M059J (cell line): ENCODE data around the gene PCBP3. TPM values are rescaled to one million over a fixed set of nuclear protein-coding genes. Genes with fewer than 3 reads are reported as not detected.
A peak's percentile ranks its signal among the peaks of the same experiment; 100 is the strongest.

Experiments
- DNase-seq: peaks from one replicate; pipeline ENCODE4 v3.0.0-alpha.2; 2012; ENCODE audit warnings: low read depth
- total RNA-seq: library from RNA; depleted of rRNA; stranded (reverse); fragments of >200 nt; shearing (Covaris generic); gene quantifications from 2 replicates; pipeline ENCODE4 v1.2.3, GENCODE V29; 2014

Gene PCBP3
- total RNA-seq, 1 experiment from 2014 or later, result 0.10 TPM

DNA sequence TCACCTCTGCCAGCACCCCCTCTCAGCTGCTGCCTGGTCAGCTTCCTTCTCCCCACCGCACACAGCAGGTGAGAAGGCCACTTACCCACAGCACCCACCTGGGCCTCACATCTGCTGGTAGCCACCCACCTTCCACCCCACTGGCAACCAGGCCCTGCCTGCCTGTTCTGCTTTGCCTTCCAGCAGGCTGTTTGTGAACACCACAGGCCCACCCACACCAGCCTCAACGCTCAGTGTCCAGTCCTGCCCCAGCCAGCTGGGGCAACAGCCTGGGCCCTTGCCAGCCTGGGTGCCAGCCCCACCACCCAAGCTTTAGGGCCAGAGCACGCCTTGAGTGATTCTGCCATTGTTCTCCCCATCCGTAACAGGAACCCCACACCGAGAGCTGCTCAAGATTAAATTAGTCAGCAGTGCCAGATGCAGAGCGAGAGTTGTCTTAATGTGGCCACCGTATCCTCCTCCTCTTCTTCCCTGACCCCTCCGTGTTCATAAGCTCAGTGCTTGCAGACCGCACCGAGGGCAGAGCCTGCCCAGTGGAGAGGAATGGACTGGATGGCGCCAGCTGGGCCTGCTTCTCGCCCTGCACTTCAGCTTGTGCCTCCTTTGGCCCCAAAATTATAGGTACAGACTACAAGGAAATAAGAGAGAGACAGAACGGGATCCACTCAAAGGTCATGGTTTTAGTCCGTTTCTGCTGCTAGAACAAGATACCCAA is 217.8 kb downstream of the PCBP3 start:
- no peak for DNase-seq

DNA sequence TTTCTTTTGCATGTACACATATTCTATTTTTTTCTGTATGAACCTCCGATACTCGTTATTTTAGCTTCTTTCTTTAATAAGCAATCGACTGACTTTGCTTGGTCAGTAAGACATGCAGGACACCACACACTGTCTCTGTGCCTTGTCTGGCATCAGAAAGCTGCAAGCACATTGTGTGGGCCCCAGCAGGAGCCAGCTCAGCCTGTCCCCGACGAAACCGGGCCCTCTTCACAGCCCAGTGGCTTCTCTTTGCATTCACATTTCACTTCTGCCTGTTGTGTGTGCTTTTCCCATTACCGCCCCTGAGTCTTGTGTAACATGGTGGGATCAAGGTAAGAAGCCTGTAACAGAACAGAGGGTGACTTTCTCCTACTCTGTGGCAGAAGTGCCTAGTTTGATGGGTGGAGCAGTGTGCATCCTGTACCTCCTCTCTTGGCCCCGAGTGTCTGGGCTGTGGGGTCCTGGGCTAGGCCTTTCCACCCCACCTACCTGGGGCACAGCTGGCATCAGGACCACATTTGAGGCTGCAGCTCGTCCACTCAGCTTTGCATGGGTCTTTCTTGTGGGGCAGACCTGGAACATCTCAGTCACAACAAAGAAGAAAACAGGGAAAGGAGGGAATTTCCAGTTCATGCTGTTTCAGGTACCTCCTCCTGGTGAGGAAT is 219.2 kb downstream of the PCBP3 start:
- no peak for DNase-seq

DNA sequence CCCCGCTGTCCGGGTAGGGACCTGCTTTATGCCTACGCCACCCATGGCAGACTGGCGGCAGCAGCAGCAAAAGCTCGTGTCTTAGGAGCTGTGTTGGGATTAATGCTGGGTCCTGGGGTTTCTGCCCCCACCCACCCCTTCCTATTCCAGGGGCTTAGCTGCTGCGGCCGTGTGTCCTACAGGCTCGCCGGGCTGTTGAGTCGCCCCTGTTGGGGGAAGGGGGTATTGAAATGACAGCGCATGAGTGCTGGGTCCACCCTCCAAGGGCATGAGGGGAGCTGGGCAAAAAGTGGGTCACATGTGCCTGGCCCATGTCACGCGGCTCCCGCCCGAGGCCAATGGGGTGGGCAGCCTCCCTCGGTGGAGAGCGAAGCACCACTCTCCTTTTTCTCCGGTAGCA is 219.7 kb downstream of the PCBP3 start:
- DNase-seq, result no peak

DNA sequence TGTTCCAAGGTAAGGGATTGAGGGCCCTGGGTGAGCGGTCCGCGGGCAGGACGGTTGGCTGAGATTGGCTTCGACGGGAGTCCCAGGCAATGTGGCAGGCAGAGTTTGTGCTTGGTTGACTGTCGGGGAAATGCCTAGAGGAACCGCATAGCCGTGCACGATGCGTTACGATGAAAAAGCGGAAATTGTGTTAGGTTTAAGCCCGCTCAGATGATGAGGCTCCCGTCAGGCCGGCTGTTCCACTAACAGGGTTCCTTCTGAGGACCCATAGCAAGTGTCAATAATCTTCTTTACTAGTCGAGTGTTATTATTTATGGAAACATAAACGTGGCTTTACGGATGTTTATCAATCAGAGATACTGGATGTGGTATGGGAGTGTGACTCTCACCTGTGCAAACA is 220.2 kb downstream of the PCBP3 start:
- no peak for DNase-seq

DNA sequence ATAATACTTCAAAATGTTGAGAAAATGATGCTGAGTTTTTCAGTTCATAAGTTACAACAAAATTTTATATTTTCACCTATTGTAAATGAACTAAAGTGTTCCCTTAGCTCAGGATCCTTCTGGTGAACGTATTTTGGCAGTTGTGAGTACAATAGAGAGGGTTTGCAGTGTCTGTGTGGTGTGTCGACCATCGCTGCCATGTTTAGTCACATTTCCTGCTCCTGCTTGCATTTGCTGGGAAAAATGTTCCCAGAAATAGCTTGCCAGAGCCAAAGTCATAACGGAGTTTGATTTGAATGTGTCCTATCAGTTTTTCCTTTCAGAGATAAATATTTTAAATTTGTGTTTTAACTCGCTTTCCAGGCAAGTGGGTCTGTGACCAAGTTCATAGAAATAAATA is 220.9 kb downstream of the PCBP3 start:
- DNase-seq, result peak; percentile 48

DNA sequence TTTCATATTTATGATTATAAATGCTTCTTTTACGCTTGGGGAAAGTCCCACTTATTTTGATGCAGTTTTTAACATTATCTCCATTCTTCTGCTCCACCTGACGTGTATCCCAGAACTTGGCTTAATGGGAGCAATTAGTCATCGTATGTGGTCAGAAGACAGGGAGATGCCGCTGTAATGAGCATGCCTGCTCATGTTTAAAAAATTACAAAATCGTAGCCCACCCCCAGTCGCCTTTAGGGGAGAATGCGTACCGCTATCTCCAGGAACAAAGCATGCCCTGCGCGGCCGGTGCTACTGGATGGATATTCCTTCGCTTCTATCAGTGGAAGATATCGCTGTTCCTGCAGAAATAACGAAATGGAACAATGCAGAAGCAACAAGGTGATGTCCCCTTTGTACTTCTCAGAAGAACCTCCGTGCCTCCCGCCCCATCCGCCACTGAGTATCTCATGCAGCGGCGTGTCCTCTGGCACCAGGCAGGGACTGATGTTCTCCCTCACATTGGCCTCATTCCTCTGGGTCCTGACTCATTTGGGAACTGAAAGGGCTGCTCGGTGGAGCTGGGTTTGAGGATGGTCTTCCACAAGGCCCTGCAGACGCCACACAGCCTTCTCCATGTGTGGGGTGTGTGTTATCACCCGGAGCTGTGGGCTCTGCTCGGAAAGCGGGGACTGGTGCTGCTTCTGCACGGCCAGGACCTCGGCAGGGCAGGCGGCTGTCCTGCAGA is 221.7 kb downstream of the PCBP3 start:
- peak; percentile 96 for DNase-seq

DNA sequence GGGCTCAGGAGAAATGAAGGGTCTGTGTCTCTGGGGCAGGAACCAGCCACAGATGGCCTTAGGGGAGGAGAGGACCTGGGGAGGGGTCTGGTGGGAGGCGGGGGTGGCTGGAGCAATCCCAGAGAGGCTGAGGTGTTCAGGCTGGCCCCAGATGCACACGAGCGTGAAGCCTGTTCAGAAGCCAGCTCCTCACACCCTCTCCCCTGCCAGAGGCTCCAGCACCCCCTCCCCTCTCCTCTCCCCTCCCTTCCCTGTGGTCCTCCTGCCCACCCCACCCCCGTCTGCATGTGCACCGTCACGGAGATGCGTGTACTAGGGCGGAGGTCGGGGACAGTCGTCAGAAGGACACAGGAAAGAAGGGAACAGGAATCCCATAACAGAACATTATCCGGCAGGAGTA is 223.0 kb downstream of the PCBP3 start:
- no peak for DNase-seq

DNA sequence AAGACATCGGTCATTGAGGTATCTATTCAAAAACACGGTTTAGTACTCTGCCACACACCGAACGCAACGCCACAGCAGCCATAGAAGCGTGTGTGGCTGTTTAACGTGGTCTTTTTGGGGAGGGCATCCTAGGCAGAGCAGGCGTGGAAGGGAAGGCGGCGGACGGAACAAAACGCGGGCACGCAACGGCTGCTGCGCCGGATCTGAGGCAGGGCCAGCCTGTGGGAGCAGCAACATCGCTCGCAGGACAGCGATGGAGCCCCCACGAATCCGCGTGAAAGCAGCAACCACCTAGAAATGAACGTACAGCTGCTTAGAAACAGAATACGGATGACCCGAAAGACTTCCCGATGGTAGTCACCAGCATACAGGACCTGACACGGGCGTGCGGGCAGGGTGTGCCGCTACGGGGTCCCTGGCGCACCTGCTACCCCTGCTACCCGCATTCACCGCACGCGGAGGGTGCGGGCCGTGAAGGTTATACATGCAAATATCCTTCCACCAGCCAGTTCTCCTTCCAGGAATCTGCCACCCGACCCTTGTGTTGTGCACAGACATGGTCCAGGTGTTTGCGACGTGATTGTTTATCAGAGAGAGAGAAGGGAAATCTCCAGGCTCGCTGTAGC is 223.6 kb downstream of the PCBP3 start:
- DNase-seq, result no peak

DNA sequence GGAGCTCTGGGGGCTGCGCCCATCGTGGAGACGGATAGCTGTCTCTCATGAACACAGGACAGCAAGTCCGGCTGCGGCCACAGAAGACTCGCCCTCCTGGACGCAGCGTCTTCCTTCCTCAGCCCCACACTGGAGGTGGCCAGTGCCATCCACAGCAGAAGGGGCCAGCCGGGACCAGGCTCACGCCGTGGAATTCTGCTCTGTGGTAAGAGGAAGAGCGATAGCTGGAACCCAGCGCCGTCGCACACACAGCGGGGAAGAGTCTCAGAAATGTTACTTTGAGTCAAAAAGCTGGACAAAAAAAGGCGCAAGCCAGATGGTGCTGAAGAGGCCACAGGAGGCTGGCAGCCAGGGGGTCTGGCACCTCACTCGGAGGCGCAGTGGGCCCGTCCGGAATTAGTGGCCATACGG is 224.2 kb downstream of the PCBP3 start:
- DNase-seq, result no peak

DNA sequence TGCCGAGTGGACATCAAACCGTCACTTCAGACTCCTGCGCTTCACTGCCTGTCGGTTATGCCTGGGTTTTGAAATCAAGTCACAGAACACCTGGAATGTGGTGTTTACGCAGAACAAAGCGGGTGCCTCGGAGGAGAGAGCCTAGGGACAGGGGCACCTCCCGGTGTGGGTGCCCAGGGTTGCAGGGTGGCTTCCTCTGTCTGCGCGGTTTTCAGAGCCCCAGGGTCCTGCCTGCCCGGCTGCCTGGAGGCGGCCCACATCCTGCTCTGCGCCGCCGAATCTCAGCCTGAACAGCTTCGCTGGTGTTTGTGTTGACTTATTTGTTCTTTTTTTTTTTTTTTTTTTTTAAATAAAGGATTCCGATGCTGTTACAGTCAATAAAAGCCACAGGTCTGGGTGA is 224.6 kb downstream of the PCBP3 start:
- DNase-seq, result no peak

DNA sequence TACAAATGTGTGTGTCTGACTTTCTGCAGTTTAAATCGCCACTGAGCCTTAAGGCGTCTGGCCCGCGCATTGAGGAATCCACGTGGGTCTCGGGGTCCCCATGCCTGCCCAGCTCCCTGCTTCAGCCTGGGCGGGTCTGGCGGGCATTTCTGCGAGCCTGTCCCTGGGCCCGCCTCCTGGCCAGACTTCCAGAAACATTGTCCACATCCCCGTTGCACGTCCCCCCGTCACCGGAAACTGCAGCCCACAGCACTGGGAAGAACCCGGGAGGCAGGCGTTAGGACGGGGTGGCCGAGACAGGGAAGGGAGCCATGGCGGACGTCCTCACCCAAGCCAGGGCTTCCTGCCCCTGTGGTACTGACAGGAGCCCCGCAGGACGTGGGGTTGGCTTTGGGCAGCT is 225.0 kb downstream of the PCBP3 start:
- no peak for DNase-seq

DNA sequence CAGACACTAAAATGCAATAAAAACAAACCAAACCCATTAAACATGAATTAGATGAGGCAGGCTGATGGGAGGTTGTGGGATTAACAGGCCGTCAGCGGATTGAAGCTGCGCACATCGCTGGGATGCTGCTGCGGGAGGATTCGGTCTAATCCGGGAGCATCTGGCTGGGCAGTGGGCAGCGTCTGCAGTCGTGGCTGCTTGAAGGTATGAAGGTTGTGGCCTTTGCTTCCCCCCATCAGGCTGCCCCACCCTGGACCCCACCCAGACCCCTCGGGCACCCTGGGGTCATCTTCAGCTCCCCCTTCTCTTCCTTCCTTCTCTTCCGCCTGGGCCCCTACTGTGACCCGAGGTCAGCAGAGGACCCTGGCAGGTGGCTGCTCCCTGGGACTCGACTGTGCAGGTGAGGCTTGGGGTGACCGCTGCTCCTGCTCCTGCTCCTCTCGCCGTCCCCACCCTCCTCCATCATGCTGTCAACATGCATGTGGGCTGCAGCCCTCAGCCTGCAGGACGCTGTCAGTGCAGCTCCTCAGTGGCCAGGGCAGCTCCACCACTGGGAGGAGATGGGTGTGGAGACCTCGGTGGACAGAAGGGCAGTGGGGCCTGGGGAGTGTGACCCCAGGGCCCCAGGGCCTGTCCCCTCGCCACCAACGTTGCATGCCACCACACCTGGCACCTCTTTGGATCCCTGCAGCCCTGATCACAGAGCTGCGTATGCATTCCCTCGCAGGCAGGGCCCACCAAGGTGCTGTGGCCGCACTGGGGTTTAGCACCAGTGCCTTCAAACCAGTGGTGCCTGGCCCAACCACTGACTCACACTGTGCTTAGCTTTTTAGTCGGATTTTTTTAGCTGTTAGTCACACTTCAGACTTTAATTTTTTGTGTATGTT is 225.8 kb downstream of the PCBP3 start:
- DNase-seq, result peak; percentile 78

DNA sequence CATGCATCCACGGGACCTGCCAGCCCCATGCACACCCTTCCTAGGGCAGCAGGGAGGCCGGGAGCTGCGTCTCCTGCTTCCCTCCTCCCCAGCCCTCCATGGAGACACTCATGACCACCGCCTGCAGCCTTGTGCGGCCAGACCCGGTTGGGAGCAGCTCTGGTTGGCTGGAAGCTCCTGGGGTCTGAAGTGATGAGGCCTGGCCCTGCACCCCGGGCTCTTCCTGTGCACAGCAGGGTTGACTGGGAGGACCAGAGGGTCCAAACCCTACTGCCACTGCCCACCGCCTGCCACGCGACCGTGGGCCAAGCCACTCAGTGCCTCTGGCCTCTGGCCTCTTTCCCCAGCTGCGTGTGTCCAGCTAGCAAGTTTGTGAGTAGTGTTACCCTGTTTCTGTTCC is 226.9 kb downstream of the PCBP3 start:
- DNase-seq, result no peak

DNA sequence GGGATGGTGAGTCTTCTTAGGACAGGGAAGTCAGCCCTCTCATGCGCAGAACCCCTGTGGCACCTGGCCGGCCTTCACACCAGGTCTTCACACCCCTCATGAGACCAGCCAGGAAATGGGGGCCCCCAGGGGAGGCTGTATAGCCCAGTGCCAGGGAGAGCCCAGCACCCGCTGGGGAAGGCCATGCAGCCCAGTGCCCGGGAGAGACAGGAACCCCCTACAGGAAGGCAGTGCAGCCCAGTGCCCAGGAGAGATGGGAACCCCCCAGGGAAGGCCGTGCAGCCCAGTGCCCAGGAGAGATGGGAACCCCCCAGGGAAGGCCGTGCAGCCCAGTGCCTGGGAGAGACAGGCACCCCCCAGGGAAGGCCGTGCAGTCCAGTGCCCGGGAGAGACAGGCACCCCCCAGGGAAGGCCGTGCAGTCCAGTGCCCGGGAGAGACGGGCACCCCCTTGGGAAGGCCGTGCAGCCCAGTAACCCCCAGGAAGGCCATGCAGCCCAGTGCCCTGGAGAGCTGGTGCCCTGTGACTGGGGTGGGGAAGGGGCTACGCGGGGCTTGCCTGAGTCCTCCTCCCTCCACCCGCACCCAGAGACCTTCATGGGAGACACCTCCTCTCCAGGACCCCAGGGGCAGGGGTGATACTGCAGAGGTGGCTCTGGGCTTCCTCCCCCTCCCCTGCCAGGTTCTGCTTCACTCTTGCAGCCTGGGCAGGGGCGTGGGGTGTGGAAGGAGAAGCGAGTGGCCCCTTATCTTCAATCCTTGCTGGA is 227.5 kb downstream of the PCBP3 start:
- DNase-seq, result no peak

DNA sequence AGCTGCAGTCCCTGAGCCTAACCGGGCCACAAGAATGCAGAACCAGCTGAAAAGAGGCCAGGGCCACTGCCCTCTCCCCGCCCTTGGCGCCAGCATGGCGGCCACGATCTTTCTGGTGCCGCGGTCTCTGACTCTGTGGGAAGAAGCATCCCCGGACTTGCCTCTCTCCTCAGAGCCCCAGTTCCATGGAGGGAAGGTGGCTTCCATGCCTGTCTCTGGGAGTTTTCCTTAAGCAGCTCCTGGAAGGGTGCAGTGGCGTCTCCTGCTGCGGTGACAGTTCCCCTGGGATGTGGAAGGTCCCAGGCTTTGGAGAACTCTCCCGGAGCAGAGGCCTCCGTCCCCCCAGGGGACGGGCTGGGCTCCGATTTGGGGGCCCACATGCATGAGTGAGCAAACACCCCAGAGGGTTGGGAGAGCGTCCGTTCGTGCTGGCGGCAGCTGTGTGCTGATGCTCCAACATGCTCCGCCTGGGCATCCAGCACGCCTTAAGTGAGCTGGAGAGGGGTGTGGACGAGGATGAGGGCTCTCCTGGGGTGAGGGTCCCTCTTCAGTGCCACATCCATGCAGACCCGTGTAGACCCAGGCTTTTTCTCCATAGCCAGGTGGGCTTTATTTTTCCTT is 228.2 kb downstream of the PCBP3 start:
- no peak for DNase-seq

DNA sequence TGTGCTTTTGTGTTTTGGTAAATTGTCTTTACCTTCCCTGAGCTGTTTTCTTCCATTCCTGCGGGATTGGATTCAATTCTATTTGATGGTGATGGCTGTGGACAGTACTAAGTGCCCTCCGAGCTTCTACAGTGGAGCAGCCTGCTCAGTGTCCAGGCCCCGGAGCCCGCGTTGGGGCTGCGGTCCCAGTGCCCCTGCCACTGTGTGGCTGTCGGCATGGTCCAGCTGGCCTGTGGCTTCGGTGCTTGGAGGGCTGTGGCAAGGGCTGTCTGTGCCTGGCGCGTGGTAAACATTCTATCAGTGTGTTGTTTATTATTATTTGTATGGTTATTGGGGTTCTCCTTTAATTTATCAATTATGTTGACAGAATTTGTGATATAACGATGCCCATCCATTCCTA is 228.9 kb downstream of the PCBP3 start:
- DNase-seq, result no peak

DNA sequence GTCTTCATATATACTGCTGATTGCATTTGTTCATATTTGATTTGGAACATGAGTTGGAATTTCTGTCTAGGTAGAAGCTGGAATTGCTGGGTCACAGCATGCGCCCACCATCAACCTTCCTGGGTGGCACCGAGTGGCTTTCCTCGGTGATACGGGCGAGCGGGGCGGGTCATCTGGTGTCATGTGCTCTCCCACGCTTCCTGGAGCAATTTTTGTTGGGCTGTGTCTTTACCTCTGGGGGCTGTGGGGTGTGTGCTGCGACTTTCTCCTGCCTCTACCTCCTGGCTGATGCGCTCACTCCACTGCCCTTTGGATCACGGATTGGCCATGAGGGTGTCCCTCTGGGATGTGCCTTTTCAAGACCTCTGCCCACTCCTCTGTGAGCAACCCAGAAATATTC is 229.4 kb downstream of the PCBP3 start:
- DNase-seq, result no peak

DNA sequence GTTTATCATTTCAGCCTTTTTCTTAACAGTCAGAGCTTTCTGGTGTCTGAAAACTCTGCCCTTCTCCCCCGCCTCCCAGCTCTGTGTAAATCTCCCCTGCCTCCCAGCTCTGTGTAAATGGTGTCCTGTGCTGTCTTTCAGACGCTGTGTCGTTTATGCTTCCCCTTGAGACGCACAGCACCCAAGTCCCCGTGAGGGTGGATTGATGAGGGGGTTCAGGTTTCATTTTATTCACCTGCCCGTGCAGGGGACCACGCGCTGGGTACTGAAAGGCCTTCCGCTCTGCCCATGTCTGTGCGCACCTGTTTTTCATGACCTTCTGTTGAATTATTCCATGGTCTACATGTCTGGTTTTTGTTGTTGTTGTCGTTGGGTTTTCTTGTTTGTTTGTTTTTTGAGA is 229.9 kb downstream of the PCBP3 start:
- DNase-seq, result no peak

DNA sequence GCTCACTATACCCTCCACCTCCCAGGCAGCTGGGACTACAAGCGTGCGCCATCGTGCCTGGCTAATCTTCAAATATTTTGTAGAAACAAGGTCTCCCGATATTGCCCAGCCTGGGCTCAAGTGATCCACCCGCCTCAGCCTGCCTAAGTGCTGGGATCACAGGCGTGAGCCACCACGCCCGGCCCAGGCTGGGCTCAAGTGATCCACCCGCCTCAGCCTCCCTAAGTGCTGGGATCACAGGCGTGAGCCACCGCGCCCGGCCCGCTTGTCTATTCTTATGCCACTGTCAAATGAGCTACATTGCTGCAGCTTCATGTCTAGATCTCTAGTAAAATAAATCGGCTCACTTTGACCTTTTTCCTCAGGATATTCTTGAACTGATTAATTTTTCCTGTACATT is 230.3 kb downstream of the PCBP3 start:
- DNase-seq, result no peak

DNA sequence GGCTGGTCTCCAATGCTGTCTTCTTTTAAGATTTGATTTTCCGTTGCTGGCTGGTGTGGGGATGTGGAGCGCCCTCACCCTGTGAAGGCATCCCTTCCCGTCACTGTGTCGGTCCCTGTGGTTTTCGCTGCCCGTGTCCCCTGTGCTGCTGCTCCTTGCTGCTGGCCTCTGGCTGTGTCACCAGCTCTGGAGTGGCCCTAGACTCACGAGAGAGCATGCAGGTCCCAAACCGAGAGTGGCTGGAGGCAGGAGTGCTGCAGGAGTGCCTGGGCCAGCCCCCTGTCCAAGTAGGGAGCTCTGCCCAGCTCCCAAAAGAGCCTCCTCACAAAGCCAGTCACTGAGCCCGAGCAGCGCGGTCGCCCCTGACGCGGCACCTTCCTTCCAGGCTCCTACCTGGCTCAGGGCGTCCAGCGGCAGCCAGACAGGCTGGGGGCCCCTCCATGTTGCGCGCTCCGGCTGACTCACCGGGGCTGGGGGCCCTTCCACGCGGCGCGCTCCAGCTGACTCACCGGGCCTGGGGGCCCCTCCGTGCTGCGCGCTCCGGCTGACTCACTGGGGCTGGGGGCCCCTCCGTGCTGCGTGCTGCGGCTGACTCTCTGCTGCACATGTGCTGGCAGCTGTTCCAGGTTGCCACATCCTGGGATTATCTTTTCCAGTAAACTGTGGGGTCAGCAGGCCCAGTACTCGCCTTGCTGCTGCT is 231.3 kb downstream of the PCBP3 start:
- DNase-seq, result peak; percentile 94
